ENCODE measurements around the gene OSTF1.

- TF ChIP-seq CTCF (conservative IDR thresholded peaks at IDR 0.05), result no peak
- no peak for TF ChIP-seq EZH2 (IDR thresholded peaks at IDR 0.05; ENCODE audit: low read depth)
Observed at GRCh38 chr9:75130172-75130571, 41.9 kb downstream of the OSTF1 start.
